Nephron (organoid): ENCODE measurements around the gene PRAMEF20.
"Not testable (repeated sequence)": the region's sequence is repeated elsewhere in the genome, so short reads cannot be mapped to it uniquely, and the experiment has no call there.

ENCODE experiments used
- H3K27ac Mint-ChIP-seq, 3 experiments: 2 replicates each; pipeline ENCODE4 v1.8.0; 2020; ENCODE audit warnings: mixed read lengths in 3 of 3, mild to moderate bottlenecking in 2 of 3, moderate library complexity in 1 of 3
- H3K27me3 Mint-ChIP-seq: 2 replicates; pipeline ENCODE4 v1.8.0; 2021; ENCODE audit warnings: low read depth, mild to moderate bottlenecking, moderate library complexity, mixed read lengths
- H3K36me3 Mint-ChIP-seq: 2 replicates; pipeline ENCODE4 v1.8.0; 2020; ENCODE audit warnings: low read depth, mixed read lengths
- H3K4me1 Mint-ChIP-seq: 2 replicates; pipeline ENCODE4 v1.8.0; 2020; ENCODE audit warnings: mixed read lengths
- H3K4me3 Mint-ChIP-seq, 3 experiments: 2 replicates each; pipeline ENCODE4 v1.8.0; 2020; ENCODE audit warnings: mild to moderate bottlenecking in 3 of 3, mixed read lengths in 3 of 3, moderate library complexity in 2 of 3
- H3K9me3 Mint-ChIP-seq: 2 replicates; pipeline ENCODE4 v1.8.0; 2020; ENCODE audit warnings: mixed read lengths
- TF ChIP-seq, protein P1 (sequence below), 3 experiments: fragments of 200-600 bp; sonication (generic); IDR thresholded peaks; one replicate each; pipeline ENCODE4 v1.5.0; 2021; ENCODE audit warnings: antibody characterized with exemption in 3 of 3; ENCODE audit not compliant: unreplicated experiment in 3 of 3

Gene PRAMEF20

DNA sequence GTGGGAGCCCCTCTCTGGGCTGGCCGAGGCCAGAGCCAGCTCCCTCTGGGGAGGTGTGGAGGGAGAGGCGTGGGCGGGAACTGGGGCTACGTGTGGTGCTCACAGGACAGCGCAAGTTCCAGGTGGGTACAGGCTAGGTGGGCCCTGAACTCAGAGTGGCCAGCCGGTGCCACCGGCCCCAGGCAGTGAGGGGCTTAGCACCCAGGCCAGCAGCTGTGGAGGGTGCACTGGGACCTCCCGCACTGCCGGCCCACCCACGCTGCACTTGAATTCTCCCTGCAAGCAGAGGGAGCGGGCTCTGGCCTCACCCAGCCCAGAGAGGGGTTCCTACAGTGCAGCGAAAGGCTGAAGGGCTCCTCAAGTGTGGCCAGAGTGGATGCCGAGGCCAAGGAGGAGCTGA lies 20.2 kb downstream of the PRAMEF20 start:
- Mint-ChIP-seq H3K27me3 (no peaks in the 10 kb centered on the region), H3K36me3 (no peaks in the 10 kb centered on the region), H3K27ac (no peak overlapping the region), H3K4me1 (no peaks in the 10 kb centered on the region), H3K4me3 (no peak overlapping the region), H3K9me3 (peaks cover 26% of the 10 kb centered on the region)
- TF ChIP-seq, protein P1, sequence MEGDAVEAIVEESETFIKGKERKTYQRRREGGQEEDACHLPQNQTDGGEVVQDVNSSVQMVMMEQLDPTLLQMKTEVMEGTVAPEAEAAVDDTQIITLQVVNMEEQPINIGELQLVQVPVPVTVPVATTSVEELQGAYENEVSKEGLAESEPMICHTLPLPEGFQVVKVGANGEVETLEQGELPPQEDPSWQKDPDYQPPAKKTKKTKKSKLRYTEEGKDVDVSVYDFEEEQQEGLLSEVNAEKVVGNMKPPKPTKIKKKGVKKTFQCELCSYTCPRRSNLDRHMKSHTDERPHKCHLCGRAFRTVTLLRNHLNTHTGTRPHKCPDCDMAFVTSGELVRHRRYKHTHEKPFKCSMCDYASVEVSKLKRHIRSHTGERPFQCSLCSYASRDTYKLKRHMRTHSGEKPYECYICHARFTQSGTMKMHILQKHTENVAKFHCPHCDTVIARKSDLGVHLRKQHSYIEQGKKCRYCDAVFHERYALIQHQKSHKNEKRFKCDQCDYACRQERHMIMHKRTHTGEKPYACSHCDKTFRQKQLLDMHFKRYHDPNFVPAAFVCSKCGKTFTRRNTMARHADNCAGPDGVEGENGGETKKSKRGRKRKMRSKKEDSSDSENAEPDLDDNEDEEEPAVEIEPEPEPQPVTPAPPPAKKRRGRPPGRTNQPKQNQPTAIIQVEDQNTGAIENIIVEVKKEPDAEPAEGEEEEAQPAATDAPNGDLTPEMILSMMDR (IDR thresholded peaks at IDR 0.05; ENCODE audit: unreplicated experiment in 3 of 3), result no peak

DNA sequence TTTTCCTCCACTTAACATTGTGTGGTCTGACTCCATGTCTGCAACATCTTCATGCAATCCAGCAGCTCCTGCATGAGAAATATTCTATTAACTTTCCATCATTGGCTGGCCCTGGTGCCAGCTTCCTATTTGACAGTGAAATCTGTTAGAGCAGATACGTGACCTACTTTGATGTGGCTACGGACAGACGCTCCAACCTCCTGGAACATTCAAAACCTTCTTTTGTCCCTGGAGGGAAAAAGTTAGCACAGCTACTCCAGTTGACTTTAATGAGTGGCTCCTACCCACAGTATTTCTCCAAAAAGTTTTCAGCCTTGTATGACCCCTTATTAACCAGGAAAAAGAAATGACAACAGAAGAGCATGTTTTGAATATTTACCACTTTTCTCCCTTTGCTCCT lies 22.0 kb downstream of the PRAMEF20 start:
- Mint-ChIP-seq H3K9me3 (peaks cover 31% of the 10 kb centered on the region), H3K4me1 (no peaks in the 10 kb centered on the region), H3K36me3 (no peaks in the 10 kb centered on the region), H3K4me3 (no peak overlapping the region), H3K27ac (no peak overlapping the region), H3K27me3 (peaks cover 8% of the 10 kb centered on the region)
- TF ChIP-seq, protein P1 (IDR thresholded peaks at IDR 0.05; ENCODE audit: unreplicated experiment in 3 of 3), result no peak

DNA sequence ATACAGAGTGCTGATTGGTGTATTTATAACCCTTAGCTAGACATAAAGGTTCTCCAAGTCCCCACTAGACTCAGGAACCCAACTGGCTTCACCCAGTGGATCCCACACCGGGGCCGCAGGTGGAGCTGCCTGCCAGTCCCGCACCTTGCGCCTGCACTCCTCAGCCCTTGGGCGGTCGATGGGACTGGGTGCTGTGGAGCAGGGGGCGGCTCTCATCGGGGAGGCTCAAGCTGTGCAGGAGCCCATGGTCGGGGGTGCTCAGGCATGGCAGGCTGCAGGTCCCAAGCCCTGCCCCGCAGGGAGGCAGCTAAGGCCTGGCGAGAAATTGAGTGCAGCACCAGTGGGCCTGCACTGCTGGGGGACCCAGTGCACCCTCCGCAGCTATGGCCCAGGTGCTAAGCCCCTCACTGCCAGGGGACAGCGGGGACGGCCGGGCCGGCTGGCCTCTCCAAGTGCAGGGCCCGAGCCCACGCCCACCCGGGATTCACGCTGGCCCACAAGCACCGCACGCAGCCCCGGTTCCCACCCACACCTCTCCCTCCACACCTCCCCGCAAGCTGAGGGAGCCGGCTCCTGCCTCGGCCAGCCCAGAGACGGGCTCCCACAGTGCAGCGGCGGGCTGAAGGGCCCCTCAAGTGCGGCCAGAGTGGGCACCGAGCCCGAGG lies 23.6 kb downstream of the PRAMEF20 start:
- peaks cover 39% of the 10 kb centered on the region for H3K9me3 Mint-ChIP-seq
- H3K4me3 Mint-ChIP-seq, H3K4me1 Mint-ChIP-seq, H3K27ac Mint-ChIP-seq, H3K36me3 Mint-ChIP-seq: not testable (repeated sequence)
- peaks cover 16% of the 10 kb centered on the region for H3K27me3 Mint-ChIP-seq

DNA sequence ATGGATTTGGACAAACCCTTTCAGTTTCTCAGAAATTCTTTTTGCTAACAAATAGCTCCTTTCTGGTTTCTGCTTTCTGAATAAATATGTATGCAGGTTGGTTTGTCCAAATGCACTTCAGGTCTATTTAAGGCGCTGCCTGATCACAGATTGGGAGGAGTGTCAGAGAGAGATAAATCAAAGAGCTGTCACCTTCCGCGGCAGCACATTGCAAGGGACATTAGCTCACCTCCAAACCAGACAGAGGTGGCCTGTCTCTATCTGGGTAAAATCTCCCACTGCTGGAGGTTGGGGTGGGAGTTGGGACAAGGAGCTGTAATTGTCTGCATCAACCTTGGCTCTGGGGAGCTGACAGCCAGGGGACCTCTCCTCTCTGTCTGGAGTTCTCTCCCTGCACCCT lies 25.2 kb downstream of the PRAMEF20 start:
- H3K4me1 Mint-ChIP-seq, result no peaks in the 10 kb centered on the region
- no peak overlapping the region for H3K4me3 Mint-ChIP-seq
- no peak overlapping the region for H3K27ac Mint-ChIP-seq

DNA sequence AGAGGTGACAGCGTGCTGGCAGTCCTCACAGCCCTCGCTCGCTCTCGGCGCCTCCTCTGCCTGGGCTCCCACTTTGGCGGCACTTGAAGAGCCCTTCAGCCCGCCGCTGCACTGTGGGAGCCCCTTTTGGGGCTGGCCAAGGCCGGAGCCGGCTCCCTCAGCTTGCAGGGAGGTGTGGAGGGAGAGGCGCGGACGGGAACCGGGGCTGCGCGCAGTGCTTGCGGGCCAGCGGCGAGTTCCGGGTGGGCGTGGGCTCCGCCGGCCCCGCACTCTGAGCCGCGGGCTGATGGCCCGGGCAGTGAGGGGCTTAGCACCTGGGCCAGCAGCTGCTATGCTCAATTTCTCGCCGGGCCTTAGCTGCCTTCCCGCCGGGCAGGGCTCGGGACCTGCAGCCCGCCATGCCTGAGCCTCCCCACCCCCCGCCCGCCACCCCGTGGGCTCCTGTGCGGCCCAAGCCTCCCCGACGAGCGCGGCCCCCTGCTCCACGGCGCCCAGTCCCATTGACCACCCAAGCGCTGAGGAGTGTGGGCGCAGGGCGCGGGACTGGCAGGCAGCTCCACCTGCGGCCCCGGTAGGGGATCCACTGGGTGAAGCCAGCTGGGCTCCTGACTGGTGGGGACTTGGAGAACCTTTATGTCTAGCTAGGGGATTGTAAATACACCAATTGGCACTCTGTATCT lies 29.0 kb downstream of the PRAMEF20 start:
- H3K27ac Mint-ChIP-seq, H3K4me1 Mint-ChIP-seq, H3K36me3 Mint-ChIP-seq, H3K4me3 Mint-ChIP-seq: not testable (repeated sequence)
- Mint-ChIP-seq H3K27me3 (peaks cover 20% of the 10 kb centered on the region), H3K9me3 (peaks cover 25% of the 10 kb centered on the region)

More for the DNA sequence above, 25.2 kb downstream of the PRAMEF20 start:
- peaks cover 16% of the 10 kb centered on the region for H3K27me3 Mint-ChIP-seq
- H3K9me3 Mint-ChIP-seq, result peaks cover 34% of the 10 kb centered on the region
- no peaks in the 10 kb centered on the region for H3K36me3 Mint-ChIP-seq
- TF ChIP-seq, protein P1 (IDR thresholded peaks at IDR 0.05; ENCODE audit: unreplicated experiment in 3 of 3), result no peak

DNA sequence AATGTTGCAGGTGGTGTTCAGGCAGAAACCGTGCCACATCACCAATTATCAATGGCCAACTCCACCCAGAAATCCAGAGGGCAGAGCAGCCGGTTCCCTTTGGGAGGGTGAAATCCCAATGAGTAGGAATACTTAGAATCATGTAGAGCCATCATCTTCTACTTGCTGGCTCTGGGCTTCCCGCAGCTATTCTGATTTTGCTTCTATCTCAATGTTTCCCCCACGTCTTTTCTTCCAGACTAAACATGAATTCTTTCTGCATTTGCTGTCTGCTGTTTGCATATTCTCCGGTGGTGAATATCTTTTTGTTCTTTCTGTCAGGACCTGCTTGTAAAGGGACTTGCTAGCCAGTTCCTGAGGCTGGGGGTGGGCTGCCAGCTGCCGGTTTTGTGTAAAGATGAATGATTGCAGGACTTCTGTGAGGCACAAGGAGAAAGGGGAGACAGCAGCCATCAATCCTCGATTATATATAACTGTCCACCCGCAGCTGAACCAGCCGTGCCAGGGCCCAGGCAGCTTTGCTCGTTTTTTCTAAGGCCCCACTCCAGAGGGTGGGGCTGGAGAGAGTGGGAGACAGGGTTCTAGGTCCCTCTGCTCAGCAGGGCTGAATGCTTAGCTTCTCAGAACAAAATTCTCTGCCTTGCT lies 33.2 kb downstream of the PRAMEF20 start:
- H3K27me3 Mint-ChIP-seq, result peaks cover 6% of the 10 kb centered on the region
- TF ChIP-seq, protein P1 (IDR thresholded peaks at IDR 0.05; ENCODE audit: unreplicated experiment in 3 of 3), result no peak
- H3K36me3 Mint-ChIP-seq, result no peaks in the 10 kb centered on the region
- peak overlapping the region in 1 of 3 experiments; percentile 34 for H3K27ac Mint-ChIP-seq
- H3K4me3 Mint-ChIP-seq, result no peak overlapping the region
- H3K9me3 Mint-ChIP-seq, result peaks cover 11% of the 10 kb centered on the region
- H3K4me1 Mint-ChIP-seq, result peaks cover 4% of the 10 kb centered on the region
